Hypothalamus (tissue), 51 donors: Measurements from ENCODE around the gene ESYT1.

ENCODE experiments used
- DNase-seq, 51 donors: peaks; one replicate each; lab custom pipeline; 2025; lab: John Stamatoyannopoulos, UW

Gene ESYT1

DNA sequence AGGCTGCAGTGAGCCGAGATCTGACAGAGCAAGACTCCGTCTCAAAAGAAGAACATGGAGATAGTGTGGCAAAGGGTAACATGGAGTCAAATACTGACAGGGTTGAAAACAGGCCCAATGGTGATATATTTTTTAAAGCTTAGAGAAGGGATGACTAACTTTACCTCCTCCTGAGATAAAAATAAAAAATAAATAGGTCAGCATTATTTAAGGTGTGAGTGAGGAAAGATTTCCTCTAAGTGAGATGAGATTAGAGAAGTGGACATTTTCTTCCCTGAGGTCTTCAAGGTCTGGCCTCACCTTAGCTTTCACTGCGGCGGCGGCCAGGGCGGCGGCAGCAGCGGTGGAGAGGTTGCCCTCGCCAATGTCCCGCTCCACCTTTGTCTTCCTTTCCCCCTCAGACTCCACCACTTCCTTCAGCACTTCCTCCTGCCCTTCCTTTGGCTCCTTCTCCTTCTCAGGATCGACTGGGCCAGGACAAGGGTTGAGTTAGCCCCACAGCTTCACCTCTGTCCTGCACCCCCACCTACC lies 41.2 kb downstream of the ESYT1 start:
- no peak for DNase-seq

GRCh38 chr12:56172839-56173238 lies 44.8 kb downstream of the ESYT1 start:
- DNase-seq = no peak

DNA sequence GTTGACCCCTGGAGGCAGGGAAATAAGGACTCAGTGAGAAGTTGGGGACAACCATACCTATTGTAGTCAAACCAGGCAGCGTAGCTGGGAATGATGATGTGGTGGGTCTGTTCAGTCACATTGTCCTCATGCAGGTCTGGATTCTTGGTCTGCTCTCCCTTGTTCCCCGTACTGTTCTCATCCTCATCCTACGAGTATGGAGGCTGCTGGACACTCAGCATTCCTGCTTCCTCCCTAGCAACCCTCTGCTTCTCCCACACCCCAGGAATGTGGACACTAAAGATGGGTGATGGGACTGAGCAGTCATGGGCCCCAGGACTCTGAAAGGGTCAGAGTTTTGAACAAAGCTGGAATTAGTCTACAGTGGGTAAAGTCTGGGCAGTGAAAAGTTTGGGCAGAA lies 50.3 kb downstream of the ESYT1 start:
- no peak for DNase-seq

- DNase-seq = no peak
Observed at GRCh38 chr12:56186957-56187356, 58.9 kb downstream of the ESYT1 start.

DNA sequence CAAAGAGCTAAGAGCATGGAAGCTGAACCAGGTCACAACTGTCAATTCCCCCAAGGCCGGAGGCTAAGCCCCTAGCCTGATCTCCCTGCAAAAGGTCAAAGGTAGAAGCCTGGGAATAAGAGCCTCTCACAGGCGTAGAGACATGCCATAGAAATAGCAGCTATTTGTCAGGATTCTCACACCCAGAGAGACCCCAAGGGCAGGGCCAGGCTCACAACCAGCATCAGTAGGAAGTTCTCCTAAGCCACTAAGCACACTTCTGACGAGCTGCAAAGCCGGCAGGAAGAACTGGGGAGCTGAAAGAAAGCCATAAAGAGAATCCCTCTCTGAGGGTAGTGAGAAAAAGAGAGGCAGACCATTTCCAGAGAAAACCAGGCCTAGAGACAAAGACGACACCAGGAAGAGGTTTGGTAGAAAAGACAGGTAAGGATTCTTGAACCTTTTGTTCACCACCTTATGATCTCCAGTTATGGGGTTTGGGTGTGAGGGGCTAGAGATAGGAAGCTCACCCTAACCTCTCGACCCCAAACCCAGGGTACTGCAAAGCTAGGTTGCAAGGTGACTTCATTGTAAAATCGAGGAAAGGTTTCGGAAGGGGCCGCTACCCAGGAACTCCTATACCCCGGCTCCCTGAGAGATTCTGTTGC lies 60.2 kb downstream of the ESYT1 start:
- peak in 3 of 51 donors; percentile 3 to 38 (median 9) for DNase-seq

- peak in 10 of 51 donors; percentile 18 to 60 (median 39) for DNase-seq
Observed at GRCh38 chr12:56188778-56189098, 60.7 kb downstream of the ESYT1 start.

GRCh38 chr12:56189099-56189917 lies 61.2 kb downstream of the ESYT1 start, which contains the start of gene SMARCC2:
SMARCC2 (minus strand) TSS chr12:56189483; CDS start chr12:56189461, 22 bp downstream.
- peak in 50 of 51 donors; percentile 23 to 85 (median 69) for DNase-seq

DNA sequence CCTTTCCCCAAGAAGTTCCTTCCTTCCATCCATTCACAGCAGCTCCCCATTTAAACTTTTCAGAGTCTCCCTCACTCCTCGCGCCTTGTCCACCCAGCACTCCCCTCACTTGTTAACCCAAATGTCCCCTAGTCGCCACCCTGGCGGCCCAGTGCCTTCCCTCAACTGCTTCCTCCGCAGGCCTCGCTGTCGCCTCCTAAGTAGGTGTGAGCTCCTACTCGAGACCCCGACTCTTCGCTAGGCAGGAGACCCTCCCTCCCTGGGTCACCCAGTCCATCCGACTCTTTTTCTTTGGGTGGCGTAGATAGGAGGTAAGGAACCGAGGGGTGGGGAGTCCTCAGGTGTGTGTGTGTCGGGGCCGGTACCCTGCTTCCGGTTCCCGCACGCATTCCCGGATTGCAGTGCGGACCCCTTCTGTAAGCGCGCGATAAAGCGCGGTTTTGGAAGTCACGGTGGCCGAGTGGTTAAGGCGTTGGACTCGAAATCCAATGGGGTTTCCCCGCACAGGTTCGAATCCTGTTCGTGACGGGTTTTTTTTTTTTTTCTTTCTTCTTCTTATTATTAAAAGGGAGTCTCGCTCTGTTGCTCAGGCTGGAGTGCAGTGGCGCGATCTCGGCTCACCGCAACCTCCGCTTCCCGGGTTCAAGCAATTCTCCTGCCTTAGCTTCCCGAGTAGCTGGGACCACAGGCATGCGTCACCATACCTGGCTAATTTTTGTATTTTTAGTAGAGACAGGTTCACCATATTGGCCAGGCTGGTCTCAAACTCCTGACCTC lies 62.0 kb downstream of the ESYT1 start:
- DNase-seq = peak; percentile 31 to 88 (median 65)

DNA sequence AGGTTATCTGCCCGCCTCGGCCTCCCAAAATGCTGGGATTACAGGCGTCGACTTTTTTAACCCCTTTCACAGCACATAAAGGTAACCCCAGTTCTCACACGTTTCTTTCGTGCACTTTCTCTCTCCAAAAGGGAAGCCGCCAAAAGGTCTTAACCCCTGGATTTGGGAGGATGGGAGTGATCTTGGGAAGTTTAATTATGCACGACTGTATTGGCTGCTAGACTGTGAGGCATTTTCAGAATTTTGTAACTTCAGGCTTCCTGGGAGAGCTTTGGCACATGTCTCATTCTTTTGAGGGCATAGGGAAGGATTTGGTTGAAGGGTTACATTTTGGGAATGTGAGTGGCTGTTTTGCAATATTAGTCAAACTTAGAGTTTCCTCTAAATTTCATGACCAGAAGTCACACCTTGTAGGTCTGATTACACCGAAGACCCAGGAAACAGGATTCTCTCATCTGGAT lies 62.7 kb downstream of the ESYT1 start:
- DNase-seq = peak in 1 of 51 donors; percentile 34

DNA sequence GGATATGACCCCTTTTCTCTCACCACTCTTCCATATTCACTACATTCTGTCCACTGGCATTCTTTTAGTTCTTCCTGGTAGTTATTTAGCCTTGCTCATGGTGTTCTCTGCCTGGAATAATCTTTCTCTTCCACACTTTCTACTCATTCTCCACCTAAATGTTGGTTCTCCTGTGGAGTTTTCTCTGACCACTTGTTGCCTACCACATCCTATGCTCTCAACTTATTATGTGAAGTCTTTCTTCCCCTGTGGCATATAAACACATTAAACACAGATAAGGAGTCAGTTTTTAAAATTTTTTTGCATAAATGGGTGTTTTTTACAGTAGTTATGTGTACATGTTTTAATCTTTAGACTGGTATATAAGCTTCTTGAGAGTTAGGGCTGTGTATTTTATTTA lies 64.5 kb downstream of the ESYT1 start:
- DNase-seq = no peak

DNA sequence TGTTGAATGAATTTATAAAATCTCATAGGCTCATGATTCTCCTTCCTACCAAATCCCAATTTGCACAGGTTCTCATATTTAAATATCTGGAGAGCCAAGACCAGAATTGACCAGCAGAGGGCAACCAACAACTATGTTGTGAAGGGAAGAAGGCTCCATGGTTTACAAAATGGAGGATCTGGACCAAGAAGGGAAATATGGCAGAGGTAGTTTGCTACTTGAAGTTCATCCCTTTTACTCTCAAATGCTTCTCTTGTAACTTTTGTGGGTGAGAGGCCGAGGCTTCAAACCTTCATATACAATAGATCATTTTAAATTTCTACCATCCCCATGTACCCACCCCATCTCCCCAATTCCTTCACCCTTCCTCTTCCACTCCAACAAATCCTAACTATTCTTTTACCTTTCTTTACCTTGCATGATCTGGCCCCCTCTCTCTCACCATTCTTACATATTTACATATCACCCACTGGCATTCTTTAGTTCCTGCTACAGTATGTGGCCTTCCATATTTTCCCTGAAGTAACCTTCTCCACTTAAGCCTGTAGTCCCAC lies 65.0 kb downstream of the ESYT1 start:
- peak in 34 of 51 donors; percentile 1 to 77 (median 35) for DNase-seq
